ENCODE results near the gene MINDY4B.

Gene MINDY4B

GRCh38 chr3:150905339-150905738, at the start of gene MINDY4B:
TSS of gene MINDY4B (minus strand) at chr3:150905439. CDS start at chr3:150905439, 0 bp downstream.
- no peak for DNase-seq

- no peak for DNase-seq
Measured at GRCh38 chr3:150951923-150952322, 46.7 kb upstream of the MINDY4B start.

GRCh38 chr3:150945226-150946032, 40.2 kb upstream of the MINDY4B start:
- no peak for DNase-seq

GRCh38 chr3:150942221-150942620, 37.0 kb upstream of the MINDY4B start:
- no peak for DNase-seq

GRCh38 chr3:150936693-150937092, 31.5 kb upstream of the MINDY4B start:
- no peak for DNase-seq

- no peak for DNase-seq
Measured at GRCh38 chr3:150933473-150933995, 28.3 kb upstream of the MINDY4B start.

GRCh38 chr3:150931745-150932144, 26.5 kb upstream of the MINDY4B start:
- DNase-seq = no peak

- no peak for DNase-seq
Measured at GRCh38 chr3:150930839-150931238, 25.6 kb upstream of the MINDY4B start.

GRCh38 chr3:150928234-150928633, 23.0 kb upstream of the MINDY4B start:
- no peak for DNase-seq

- no peak for DNase-seq
Measured at GRCh38 chr3:150926328-150926727, 21.1 kb upstream of the MINDY4B start.

- DNase-seq = no peak
Measured at GRCh38 chr3:150925751-150926201, 20.5 kb upstream of the MINDY4B start.

- no peak for DNase-seq
Measured at GRCh38 chr3:150922611-150923010, 17.4 kb upstream of the MINDY4B start.

- DNase-seq = no peak
Measured at GRCh38 chr3:150921209-150921608, 16.0 kb upstream of the MINDY4B start.

GRCh38 chr3:150920236-150920635, 15.0 kb upstream of the MINDY4B start:
- no peak for DNase-seq

GRCh38 chr3:150917951-150918350, 12.7 kb upstream of the MINDY4B start:
- DNase-seq = no peak

GRCh38 chr3:150913133-150913922, 8.1 kb upstream of the MINDY4B start:
- DNase-seq = no peak

- no peak for DNase-seq
Measured at GRCh38 chr3:150912501-150912900, 7.3 kb upstream of the MINDY4B start.

GRCh38 chr3:150911771-150912170, 6.5 kb upstream of the MINDY4B start:
- no peak for DNase-seq

GRCh38 chr3:150906461-150906860, 1.2 kb upstream of the MINDY4B start:
- no peak for DNase-seq

- no peak for DNase-seq
Measured at GRCh38 chr3:150905746-150906145, 507 bp upstream of the MINDY4B start.

- DNase-seq = no peak
Measured at GRCh38 chr3:150902988-150903387, 2.3 kb downstream of the MINDY4B start.

GRCh38 chr3:150901793-150902192, 3.4 kb downstream of the MINDY4B start:
- DNase-seq = no peak

GRCh38 chr3:150899141-150899540, 6.1 kb downstream of the MINDY4B start:
- peak; percentile 89 for DNase-seq

Measured in NCI-H524 treated with DMSO at 0.1 percent for 48 hours (cell line).